Esophagus muscularis mucosa (tissue), 4 donors: ENCODE results near the gene AFF3. TPM values are rescaled to one million over a fixed set of nuclear protein-coding genes. Genes with fewer than 3 reads are reported as not detected.
A peak's percentile ranks its signal among the peaks of the same experiment; 100 is the strongest.

ENCODE experiments used
- DNase-seq: peaks from one replicate; pipeline ENCODE4 v3.0.0-alpha.2; 2017; ENCODE audit errors: extremely low spot score
- H3K27ac ChIP-seq, 4 donors: fragments of 200-600 bp; sonication (generic); replicated peaks in 1 of 4; 1 replicate in 3 of 4; 2 replicates in 1 of 4; pipeline ENCODE4 v1.5.1; 2016 to 2019; ENCODE audit warnings: mild to moderate bottlenecking in 1 of 4
- H3K27me3 ChIP-seq, 4 donors: fragments of 200-600 bp; sonication (generic); one replicate each; pipeline versions ENCODE4 v1.5.1 to v1.6.0; 2016 to 2019
- H3K36me3 ChIP-seq, 4 donors: fragments of 200-600 bp; sonication (generic); one replicate each; pipeline ENCODE4 v1.5.1; 2016 to 2019
- H3K4me1 ChIP-seq, 4 donors: fragments of 200-600 bp; sonication (generic); one replicate each; pipeline ENCODE4 v1.5.1; 2016 to 2019
- H3K4me3 ChIP-seq, 4 donors: fragments of 200-600 bp; sonication (generic); 1 replicate in 2 of 4; 2 replicates in 2 of 4; pipeline ENCODE4 v1.5.1; 2016 to 2019; ENCODE audit warnings: mild to moderate bottlenecking in 4 of 4, moderate library complexity in 1 of 4
- H3K9me3 ChIP-seq, 4 donors: fragments of 200-600 bp; sonication (generic); 1 replicate in 3 of 4; 2 replicates in 1 of 4; pipeline ENCODE4 v1.5.1; 2016 to 2019
- EP300 ChIP-seq: sonication (generic); formaldehyde crosslinking; IDR thresholded peaks from one replicate; pipeline ENCODE4 v1.6.1; 2017; ENCODE audit warnings: antibody characterized with exemption
- POLR2A ChIP-seq: fragments of 450-650 bp; IDR thresholded peaks from one replicate; pipeline ENCODE4 v1.6.1; 2017; ENCODE audit warnings: antibody characterized with exemption, moderate library complexity, mild to moderate bottlenecking, low read depth
- POLR2AphosphoS5 ChIP-seq, 2 donors: sonication (generic); formaldehyde crosslinking; IDR thresholded peaks; one replicate each; pipeline ENCODE4 v1.6.1; 2017; ENCODE audit warnings: antibody characterized with exemption in 2 of 2
- WGBS: methylation state at CpG from one replicate; pipeline ENCODE4 v1.1.5; 2018; 5-methylcytosine and 5-hydroxymethylcytosine counted together
- intact Hi-C: fragments of 100-400 bp; cut with DNase I; formaldehyde crosslinking; loops from one replicate; pipeline ENCODE4 v1.15.1; 2023
- total RNA-seq, 4 donors: library from RNA; depleted of rRNA; stranded (reverse); fragments of >200 nt; gene quantifications; one replicate each; pipeline versions ENCODE4 v1.1.0 to v1.2.1, GENCODE V29; 2016
- TF ChIP-seq, protein P1 (sequence below), 3 experiments: fragments of 200-600 bp in 2 of 3; fragments of 450-650 bp in 1 of 3; sonication (generic) in 2 of 3; IDR thresholded peaks; one replicate each; pipeline ENCODE4 v1.5.1; 2017 to 2019; ENCODE audit warnings: antibody characterized with exemption in 3 of 3, mild to moderate bottlenecking in 2 of 3, moderate library complexity in 1 of 3

Gene AFF3
- total RNA-seq, 4 donors from 2014 or later, result 36.4 to 99.5 (median 56.9) TPM

DNA sequence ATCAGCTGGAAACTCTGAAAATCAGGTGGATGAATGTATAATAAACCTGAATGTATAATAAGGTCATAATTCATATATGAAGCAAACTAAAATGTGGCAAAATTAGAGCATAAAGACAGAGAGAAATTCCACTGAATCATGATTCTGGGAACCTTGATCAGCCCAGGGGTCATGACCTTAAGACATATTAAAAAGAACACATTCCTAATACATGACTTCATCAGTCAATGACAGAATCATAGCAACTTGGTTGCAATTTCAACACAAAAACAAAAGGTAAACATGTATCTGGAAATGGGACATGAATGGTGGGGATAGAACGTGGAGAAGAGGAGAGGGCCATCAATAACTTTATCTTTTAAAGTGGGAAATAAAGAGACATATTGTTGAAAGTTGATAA is 17.6 kb downstream of the AFF3 start:
- Histone ChIP-seq H3K36me3 (no peaks in the 10 kb centered on the region), H3K9me3 (no peaks in the 10 kb centered on the region), H3K4me1 (peaks cover 0 to 11% (median 2%) of the 10 kb centered on the region in 4 donors), H3K27ac (no peak overlapping the region), H3K4me3 (no peak overlapping the region), H3K27me3 (no peaks in the 10 kb centered on the region)
- intact Hi-C loops, result no loop called here
- TF ChIP-seq EP300 (no peak), POLR2AphosphoS5 (IDR thresholded peaks at IDR 0.05) (no peak), POLR2A (no peak)
- TF ChIP-seq, protein P1, sequence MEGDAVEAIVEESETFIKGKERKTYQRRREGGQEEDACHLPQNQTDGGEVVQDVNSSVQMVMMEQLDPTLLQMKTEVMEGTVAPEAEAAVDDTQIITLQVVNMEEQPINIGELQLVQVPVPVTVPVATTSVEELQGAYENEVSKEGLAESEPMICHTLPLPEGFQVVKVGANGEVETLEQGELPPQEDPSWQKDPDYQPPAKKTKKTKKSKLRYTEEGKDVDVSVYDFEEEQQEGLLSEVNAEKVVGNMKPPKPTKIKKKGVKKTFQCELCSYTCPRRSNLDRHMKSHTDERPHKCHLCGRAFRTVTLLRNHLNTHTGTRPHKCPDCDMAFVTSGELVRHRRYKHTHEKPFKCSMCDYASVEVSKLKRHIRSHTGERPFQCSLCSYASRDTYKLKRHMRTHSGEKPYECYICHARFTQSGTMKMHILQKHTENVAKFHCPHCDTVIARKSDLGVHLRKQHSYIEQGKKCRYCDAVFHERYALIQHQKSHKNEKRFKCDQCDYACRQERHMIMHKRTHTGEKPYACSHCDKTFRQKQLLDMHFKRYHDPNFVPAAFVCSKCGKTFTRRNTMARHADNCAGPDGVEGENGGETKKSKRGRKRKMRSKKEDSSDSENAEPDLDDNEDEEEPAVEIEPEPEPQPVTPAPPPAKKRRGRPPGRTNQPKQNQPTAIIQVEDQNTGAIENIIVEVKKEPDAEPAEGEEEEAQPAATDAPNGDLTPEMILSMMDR (IDR thresholded peaks at IDR 0.05), result no peak
- DNase-seq, result no peak
- 75% methylated on average over 1 of the region's 1 CpG for WGBS

GRCh38 chr2:100121124-100121718 is 21.2 kb downstream of the AFF3 start:
- Histone ChIP-seq H3K4me3 (no peak overlapping the region), H3K27me3 (no peaks in the 10 kb centered on the region), H3K27ac (no peak overlapping the region), H3K9me3 (peaks cover 0 to 4% (median 0%) of the 10 kb centered on the region in 4 donors), H3K36me3 (no peaks in the 10 kb centered on the region), H3K4me1 (peaks cover 0 to 8% (median 2%) of the 10 kb centered on the region in 4 donors)
- DNase-seq, result peak; percentile 74
- intact Hi-C loops, result no loop called here
- WGBS, result 86% methylated on average over 4 of the region's 4 CpGs
- TF ChIP-seq EP300, result no peak
- no peak for TF ChIP-seq POLR2A
- TF ChIP-seq, protein P1 (IDR thresholded peaks at IDR 0.05), result no peak
- TF ChIP-seq POLR2AphosphoS5 (IDR thresholded peaks at IDR 0.05), result no peak

- TF ChIP-seq, protein P1 (IDR thresholded peaks at IDR 0.05), result no peak
- no peak for TF ChIP-seq POLR2AphosphoS5 (IDR thresholded peaks at IDR 0.05)
- TF ChIP-seq EP300, result no peak
- TF ChIP-seq POLR2A, result no peak
Measured at GRCh38 chr2:100119235-100119634, 23.2 kb downstream of the AFF3 start.

GRCh38 chr2:100113990-100114433 is 28.4 kb downstream of the AFF3 start:
- intact Hi-C loops, result no loop called here

More at GRCh38 chr2:100119235-100119634, 23.2 kb downstream of the AFF3 start:
- no peak for DNase-seq
- Histone ChIP-seq H3K4me3 (no peak overlapping the region), H3K27ac (no peak overlapping the region), H3K36me3 (no peaks in the 10 kb centered on the region), H3K4me1 (no peaks in the 10 kb centered on the region), H3K27me3 (no peaks in the 10 kb centered on the region), H3K9me3 (peaks cover 0 to 4% (median 0%) of the 10 kb centered on the region in 4 donors)
- 65% methylated on average over 1 of the region's 1 CpG for WGBS
- intact Hi-C loops, result no loop called here

More at GRCh38 chr2:100113990-100114433, 28.4 kb downstream of the AFF3 start:
- no peaks in the 10 kb centered on the region for H3K36me3 ChIP-seq
- H3K4me1 ChIP-seq, result no peaks in the 10 kb centered on the region
- TF ChIP-seq, protein P1 (IDR thresholded peaks at IDR 0.05), result no peak
- no peak for TF ChIP-seq POLR2A
- no peak for TF ChIP-seq POLR2AphosphoS5 (IDR thresholded peaks at IDR 0.05)
- WGBS, result 69% methylated on average over 2 of the region's 2 CpGs
- H3K4me3 ChIP-seq, result no peak overlapping the region
- H3K27ac ChIP-seq, result no peak overlapping the region
- no peak for DNase-seq
- H3K9me3 ChIP-seq, result peaks cover 0 to 4% (median 0%) of the 10 kb centered on the region in 4 donors
- H3K27me3 ChIP-seq, result no peaks in the 10 kb centered on the region
